ENCODE data around the gene ASCC2. TPM values are rescaled to one million over a fixed set of nuclear protein-coding genes. Genes with fewer than 3 reads are reported as not detected.

The ASCC2 gene
- total and polyA plus RNA-seq, 5 donors = 29.2 to 41.4 (median 39.5) TPM

GRCh38 chr22:29740216-29740615, 97.9 kb downstream of the ASCC2 start:
- Histone ChIP-seq H3K9me3 (ENCODE audit: control insufficient read depth, low read length) (no peaks in the 10 kb centered on the region), H3K4me1 (ENCODE audit: control insufficient read depth, insufficient read depth, low read length) (no peaks in the 10 kb centered on the region), H3K4me3 (ENCODE audit: low read length) (no peak overlapping the region), H3K27ac (ENCODE audit: low read length) (no peak overlapping the region), H3K27me3 (ENCODE audit: control insufficient read depth, insufficient read depth) (no peaks in the 10 kb centered on the region)
- intact Hi-C loops (cut with DNase I) = no loop called here
- peak in 1 of 3 donors; percentile 18 for DNase-seq
- no peak for ATAC-seq
- WGBS = 95% methylated on average over 5 of the region's 5 CpGs

DNA sequence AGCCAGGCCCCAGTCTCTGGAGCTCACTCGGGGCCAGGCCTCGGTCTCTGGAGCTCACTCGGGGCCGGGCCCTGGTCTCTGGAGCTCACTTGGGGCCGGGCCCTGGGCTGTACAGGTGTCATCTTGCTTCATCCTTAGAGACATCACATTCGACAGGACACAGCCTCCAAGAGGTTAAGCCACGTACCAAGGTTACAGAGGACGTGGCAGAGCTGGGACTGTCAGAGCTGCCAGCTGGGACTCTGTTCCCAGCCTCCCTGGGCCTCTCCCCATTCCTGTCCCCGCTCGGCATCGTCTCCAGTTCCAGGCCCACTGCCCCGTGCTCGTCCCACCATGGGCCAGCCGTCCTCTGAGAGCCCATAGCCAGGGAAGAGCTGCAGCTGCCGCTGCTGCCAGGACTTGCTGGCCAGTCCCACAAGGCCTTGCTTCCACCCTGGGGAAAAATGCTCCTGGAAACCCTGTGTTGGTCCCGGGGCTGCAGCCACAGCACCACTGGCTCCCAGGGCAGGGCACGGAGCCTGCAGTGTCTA, 98.7 kb downstream of the ASCC2 start:
- Histone ChIP-seq H3K27ac (ENCODE audit: low read length) (no peak overlapping the region), H3K9me3 (ENCODE audit: control insufficient read depth, low read length) (no peaks in the 10 kb centered on the region), H3K4me3 (ENCODE audit: low read length) (no peak overlapping the region), H3K27me3 (ENCODE audit: control insufficient read depth, insufficient read depth) (no peaks in the 10 kb centered on the region), H3K4me1 (ENCODE audit: control insufficient read depth, insufficient read depth, low read length) (no peaks in the 10 kb centered on the region)
- intact Hi-C loops (cut with DNase I) = no loop called here
- WGBS = 90% methylated on average over 17 of the region's 17 CpGs
- DNase-seq = peak in 1 of 3 donors; percentile 42
- ATAC-seq = no peak

Other genes with a start within 250 kb of the ASCC2 start
- 10 to 100 TPM; 45.8 to 53.9 (median 50.7) TPM for gene NF2, start 234.6 kb downstream of the ASCC2 start, total RNA-seq
- gene NF2, start 234.6 kb downstream of the ASCC2 start, polyA plus RNA-seq = 23.4 TPM
- gene CABP7, start 118.3 kb downstream of the ASCC2 start, total RNA-seq = not detected
- 0.02 TPM for gene CABP7, start 118.3 kb downstream of the ASCC2 start, polyA plus RNA-seq
- gene ZMAT5, start 71.3 kb downstream of the ASCC2 start, total RNA-seq = 10 to 100 TPM; 21.2 to 28.6 (median 23.8) TPM
- 34.0 TPM for gene ZMAT5, start 71.3 kb downstream of the ASCC2 start, polyA plus RNA-seq
- 100 to 1,000 TPM; 216 to 307 (median 277) TPM for gene UQCR10, start 70.9 kb downstream of the ASCC2 start, total RNA-seq
- 768 TPM for gene UQCR10, start 70.9 kb downstream of the ASCC2 start, polyA plus RNA-seq
- 10 to 100 TPM; 30.3 to 38.0 (median 33.6) TPM for gene MTMR3, start 44.9 kb upstream of the ASCC2 start, total RNA-seq
- 9.5 TPM for gene MTMR3, start 44.9 kb upstream of the ASCC2 start, polyA plus RNA-seq
- gene HORMAD2, start 242.2 kb upstream of the ASCC2 start, total RNA-seq = not detected
- not detected for gene HORMAD2, start 242.2 kb upstream of the ASCC2 start, polyA plus RNA-seq

Measured in right cardiac atrium (tissue), 5 donors.